Activated naive CD4-positive, alpha-beta T cell treated with anti-CD3 and anti-CD28 coated beads, Interleukin-2, amount 50 U/mL, for 24 hours (primary cell): ENCODE data around the gene KIF5B.
"Not testable (repeated sequence)": the region's sequence is repeated elsewhere in the genome, so short reads cannot be mapped to it uniquely, and the experiment has no call there.

ENCODE experiments used
- H3K27ac Mint-ChIP-seq: one replicate; pipeline ENCODE4 v1.8.0; 2021; ENCODE audit warnings: mild to moderate bottlenecking, mixed read lengths
- H3K27me3 Mint-ChIP-seq: one replicate; pipeline ENCODE4 v1.8.0; 2021; ENCODE audit warnings: mixed read lengths
- H3K36me3 Mint-ChIP-seq: one replicate; pipeline ENCODE4 v1.8.0; 2021; ENCODE audit warnings: mixed read lengths
- H3K4me1 Mint-ChIP-seq: one replicate; pipeline ENCODE4 v1.8.0; 2021; ENCODE audit warnings: mixed read lengths
- H3K4me3 Mint-ChIP-seq: one replicate; pipeline ENCODE4 v1.8.0; 2021; ENCODE audit warnings: mild to moderate bottlenecking, mixed read lengths
- H3K9me3 Mint-ChIP-seq: one replicate; pipeline ENCODE4 v1.8.0; 2021; ENCODE audit warnings: mixed read lengths

Gene KIF5B

DNA sequence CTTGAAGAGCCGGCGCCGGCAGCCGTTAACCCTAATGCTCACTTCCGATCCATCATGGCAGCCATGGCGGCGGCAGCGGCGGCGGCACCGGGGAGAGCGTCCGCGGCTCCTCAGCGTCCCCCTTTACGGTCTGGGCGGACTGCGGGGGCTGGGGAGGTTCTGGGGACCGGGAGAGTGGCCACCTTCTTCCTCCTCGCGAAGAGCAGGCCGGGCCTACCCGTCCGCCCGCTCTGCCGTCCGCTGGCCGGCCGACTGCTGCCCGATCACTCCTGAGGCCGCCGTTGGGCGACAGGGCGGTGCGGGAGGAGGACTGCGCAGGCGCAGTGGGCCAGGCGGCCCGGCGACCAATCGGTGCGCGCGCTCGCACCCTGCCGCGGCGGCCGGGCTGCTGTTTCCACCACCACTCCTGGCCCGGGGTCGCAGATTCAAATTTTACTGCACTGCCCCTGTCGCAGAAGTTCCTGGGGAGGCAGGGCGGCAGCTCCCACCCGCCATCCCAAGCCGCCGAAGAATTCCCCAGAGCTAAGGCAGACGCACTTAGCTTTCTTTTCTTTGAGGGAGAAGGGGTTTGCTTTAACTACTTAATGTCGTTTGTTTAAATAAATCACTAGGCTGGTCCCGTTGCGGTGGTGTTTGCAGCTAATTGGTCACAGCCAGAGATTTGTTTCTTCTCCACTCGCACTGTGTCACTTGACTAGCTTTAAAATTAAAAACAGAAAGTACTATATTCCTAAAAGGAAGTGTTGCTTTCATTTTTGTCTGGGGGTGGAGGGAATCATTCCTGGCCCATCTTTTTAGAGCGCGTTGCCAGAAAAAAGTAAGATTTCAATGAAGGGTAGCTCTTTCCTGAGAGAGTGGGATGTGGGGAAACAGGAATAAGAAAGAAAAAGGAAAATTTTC lies at the start of gene KIF5B:
TSS of gene KIF5B (minus strand) at position 290 of the 900 bp plus-strand sequence. CDS start 452 bp downstream, outside the sequence.
- H3K4me3 Mint-ChIP-seq, result peak within 1 kb of the TSS; percentile 98
- no peaks in the 10 kb centered on the region for H3K36me3 Mint-ChIP-seq
- H3K27me3 Mint-ChIP-seq, result no peaks in the 10 kb centered on the region
- H3K9me3 Mint-ChIP-seq, result no peaks in the 10 kb centered on the region
- H3K27ac Mint-ChIP-seq, result peak within 1 kb of the TSS; percentile 96
- peaks cover 37% of the 10 kb centered on the region for H3K4me1 Mint-ChIP-seq

DNA sequence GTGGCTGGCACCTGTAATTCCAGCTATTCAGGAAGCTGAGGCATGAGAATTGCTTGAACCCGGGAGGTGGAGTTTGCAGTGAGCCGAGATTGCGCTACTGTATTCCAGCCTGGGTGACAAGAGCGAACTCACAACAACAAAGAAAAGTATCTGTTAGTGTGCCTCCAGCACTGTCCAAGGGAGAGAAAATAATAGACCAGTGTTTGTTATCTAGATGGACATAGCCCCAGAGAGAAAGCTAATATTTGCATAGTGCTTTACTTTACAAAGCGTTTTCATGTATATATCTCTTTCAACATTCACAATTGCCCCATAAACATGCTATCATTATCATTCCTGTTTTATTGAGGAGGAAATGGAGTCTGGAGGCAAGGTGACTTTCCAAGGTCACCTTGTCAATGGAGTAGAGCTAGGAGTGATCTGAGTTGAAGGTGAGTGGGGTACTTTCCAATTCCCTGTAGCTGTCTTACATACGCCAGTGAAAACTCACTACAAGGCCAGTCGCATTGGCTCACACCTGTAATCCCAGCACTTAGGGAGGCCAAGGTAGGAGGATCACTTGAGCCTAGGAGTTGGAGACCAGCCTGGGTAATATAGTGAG lies 49.7 kb upstream of the KIF5B start:
- Mint-ChIP-seq H3K27ac (no peak overlapping the region), H3K4me1 (no peaks in the 10 kb centered on the region), H3K4me3 (no peak overlapping the region), H3K27me3 (no peaks in the 10 kb centered on the region), H3K36me3 (no peaks in the 10 kb centered on the region), H3K9me3 (no peaks in the 10 kb centered on the region)

DNA sequence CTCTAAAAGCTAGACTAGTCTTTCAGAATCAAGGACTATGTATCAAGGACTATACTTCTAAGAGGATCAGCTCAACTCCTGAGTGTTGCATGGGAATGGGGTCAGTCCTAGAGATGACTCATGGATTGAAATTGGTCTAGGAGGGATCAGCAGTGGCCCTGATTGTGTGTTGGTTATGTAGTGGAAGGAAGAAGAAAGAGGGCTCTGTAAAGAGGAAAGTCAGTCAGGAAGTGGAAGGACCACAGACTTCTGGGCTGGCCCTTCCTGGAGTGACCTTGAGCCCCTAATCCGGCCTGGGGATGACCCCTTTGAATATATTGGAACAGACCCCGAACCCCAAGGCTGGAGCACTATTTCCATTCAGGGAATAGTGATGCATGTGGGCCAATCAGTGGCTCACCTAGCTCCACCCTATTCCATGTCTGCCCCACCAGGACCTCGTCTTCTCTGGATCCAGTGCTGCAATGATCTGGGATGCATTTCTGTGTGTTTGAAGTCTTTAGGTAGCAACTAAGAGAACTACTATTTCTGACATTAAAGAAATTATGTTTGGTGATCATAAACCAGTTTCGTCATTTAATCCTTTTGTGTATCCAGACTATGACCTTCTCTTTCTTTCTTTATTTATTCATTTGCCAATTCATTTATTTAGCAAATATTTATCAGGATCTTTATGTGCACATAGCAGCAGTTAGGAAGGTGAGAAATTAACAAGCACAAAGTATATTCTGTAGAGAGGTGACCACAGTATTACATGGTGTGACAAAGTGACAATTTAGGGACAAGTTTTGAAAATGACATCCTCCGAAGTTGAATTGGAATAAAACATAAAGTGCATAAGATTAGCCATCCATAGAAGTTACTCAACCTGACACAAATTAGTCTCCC lies 48.6 kb upstream of the KIF5B start:
- Mint-ChIP-seq H3K4me3 (no peak overlapping the region), H3K36me3 (no peaks in the 10 kb centered on the region), H3K27me3 (no peaks in the 10 kb centered on the region)

DNA sequence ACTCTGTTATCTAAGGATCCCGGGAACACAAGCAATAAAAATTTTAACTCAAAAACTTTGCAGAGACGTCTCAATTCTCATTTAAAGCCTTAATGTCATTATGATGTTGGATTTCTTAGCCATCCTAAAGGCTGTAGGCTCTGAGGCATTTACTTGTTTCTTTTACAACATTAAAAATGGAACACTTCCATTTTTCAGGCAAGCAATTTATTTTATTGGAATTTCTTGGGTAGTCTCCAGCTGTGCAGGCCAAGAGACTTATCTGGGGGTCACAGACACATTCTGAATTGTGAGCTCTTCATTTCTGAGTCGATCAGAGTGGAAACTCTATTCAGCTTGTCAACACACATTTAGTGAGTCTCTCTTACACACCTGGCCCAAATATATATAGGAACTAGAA lies 48.0 kb upstream of the KIF5B start:
- H3K9me3 Mint-ChIP-seq, result no peaks in the 10 kb centered on the region
- H3K4me1 Mint-ChIP-seq, result no peaks in the 10 kb centered on the region
- H3K27me3 Mint-ChIP-seq, result no peaks in the 10 kb centered on the region
- no peaks in the 10 kb centered on the region for H3K36me3 Mint-ChIP-seq
- H3K4me3 Mint-ChIP-seq, result no peak overlapping the region
- no peak overlapping the region for H3K27ac Mint-ChIP-seq

More for the DNA sequence above, 48.6 kb upstream of the KIF5B start:
- no peaks in the 10 kb centered on the region for H3K4me1 Mint-ChIP-seq
- no peaks in the 10 kb centered on the region for H3K9me3 Mint-ChIP-seq
- H3K27ac Mint-ChIP-seq, result no peak overlapping the region

DNA sequence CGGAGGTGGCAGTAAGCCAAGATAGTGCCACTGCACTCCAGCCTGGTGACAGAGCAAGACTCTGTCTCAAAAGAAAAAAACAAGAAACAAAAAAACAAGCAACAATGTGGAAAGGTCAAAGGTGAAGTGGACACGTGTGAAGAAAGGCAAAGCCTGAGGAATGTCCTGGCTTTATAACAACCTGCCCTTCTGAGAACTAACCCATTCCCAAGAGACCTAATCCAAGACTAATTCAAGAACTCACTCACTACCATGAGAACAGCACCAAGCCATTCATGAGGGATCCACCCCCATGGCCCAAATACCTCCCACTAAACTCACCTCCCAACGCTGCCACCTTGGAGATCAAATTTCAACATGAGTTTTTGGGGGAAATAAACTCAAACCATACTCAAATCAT lies 47.5 kb upstream of the KIF5B start:
- no peaks in the 10 kb centered on the region for H3K27me3 Mint-ChIP-seq
- no peaks in the 10 kb centered on the region for H3K9me3 Mint-ChIP-seq
- H3K4me1 Mint-ChIP-seq, result no peaks in the 10 kb centered on the region
- H3K4me3 Mint-ChIP-seq, result no peak overlapping the region
- H3K27ac Mint-ChIP-seq, result no peak overlapping the region
- no peaks in the 10 kb centered on the region for H3K36me3 Mint-ChIP-seq

DNA sequence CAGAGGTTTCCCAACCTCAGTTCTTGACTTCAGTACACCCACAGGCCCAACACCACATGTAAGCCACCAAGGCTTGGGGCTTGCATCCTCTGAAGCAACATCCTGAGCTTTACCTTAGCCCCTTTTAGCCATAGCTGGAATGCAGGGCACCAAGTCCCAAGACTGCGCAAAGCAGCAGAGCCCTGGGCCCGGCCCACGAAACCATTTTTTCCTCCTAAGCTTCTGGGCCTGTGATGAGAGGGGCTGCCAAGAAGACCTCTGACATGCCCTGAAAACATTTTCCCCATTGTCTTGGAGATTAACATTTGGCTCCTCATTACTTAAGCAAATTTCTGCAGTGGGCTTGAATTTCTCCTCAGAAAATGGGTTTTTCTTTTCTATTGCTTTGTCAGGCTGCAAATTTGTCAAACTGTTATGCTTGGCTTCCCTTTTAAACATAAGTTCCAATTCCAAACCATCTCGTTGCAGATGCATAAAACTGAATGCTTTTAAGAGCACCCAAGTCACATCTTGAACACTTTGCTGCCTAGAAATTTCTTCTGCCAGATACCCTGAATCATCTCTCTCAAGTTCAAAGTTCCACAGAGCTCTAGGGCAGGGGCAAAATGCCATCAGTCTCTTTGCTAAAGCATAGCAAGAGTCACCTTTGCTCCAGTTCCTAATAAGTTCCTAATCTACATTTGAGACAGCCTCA lies 42.5 kb upstream of the KIF5B start:
- H3K9me3 Mint-ChIP-seq, H3K4me1 Mint-ChIP-seq, H3K4me3 Mint-ChIP-seq, H3K27me3 Mint-ChIP-seq, H3K27ac Mint-ChIP-seq, H3K36me3 Mint-ChIP-seq: not testable (repeated sequence)

DNA sequence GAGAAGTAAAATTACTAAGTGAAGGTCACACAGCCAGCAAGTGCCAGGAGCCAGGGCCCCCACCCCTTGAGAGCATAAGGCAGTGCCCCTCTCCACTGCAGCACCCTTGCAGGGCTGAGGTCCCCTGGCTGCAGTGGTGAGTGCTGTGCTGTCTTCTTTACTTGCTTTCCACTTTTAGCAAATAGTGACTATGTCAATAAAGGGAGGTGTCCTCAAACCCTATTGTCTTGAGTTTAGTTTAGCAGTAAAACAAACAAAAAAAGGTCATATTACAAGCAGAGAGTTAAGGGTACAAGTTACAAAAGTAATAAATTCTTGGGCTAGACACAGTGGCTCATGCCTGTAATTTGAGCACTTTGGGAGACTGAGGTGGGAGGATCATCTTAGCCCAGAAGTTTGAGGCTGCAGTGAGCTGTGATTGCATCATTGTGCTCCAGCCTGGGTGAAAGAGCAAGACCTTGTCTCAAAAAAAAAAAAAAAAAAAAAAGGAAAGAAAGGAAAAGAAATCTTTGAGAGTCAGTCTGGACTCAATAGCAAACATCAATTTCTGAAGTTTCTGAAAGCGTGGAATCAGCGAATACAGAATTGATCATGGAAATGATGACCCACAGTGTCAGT lies 39.0 kb upstream of the KIF5B start:
- Mint-ChIP-seq H3K4me1 (no peaks in the 10 kb centered on the region), H3K27ac (no peak overlapping the region), H3K36me3 (peaks cover 6% of the 10 kb centered on the region), H3K9me3 (no peaks in the 10 kb centered on the region), H3K4me3 (no peak overlapping the region), H3K27me3 (peaks cover 3% of the 10 kb centered on the region)

DNA sequence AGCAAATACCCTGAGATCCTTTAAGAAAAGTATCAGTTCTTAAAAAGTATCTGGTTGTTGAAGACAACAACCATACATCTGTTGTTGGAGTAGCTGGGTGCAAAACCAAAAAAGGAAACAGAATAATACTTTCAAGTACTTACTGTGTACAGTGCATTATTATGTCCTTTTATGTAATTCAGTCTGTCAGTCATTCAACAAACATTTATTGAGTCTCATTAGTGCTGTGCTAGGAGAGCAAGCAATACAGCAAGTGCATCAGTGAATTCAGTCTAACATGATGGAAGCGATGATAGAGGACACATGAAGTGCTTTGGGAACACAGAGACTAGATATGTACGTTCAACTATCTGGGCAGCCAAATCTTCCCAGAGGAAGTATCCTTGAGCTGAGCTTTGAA lies 37.4 kb upstream of the KIF5B start:
- no peak overlapping the region for H3K27ac Mint-ChIP-seq
- H3K4me1 Mint-ChIP-seq, result no peaks in the 10 kb centered on the region
- peaks cover 6% of the 10 kb centered on the region for H3K36me3 Mint-ChIP-seq
- H3K9me3 Mint-ChIP-seq, result no peaks in the 10 kb centered on the region
- no peak overlapping the region for H3K4me3 Mint-ChIP-seq
- H3K27me3 Mint-ChIP-seq, result peaks cover 3% of the 10 kb centered on the region

DNA sequence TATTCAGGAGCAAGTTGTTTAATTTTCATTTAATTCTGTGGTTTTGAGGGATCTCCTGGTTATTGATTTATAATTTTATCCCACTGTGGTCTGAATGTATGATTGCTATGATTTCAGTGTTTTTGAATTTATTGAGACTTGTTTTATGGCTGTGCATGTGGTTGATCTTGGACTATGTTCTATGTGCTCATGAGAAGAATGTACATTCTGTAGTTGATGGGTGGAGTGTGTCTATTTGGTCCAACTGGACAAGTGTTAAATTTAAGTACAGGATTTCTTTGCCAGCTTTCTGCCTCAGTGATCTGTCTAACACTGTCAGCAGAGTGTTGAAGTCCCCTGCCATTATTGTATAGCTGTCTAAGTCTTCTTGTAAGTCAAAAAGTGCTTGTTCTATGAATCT lies 34.8 kb upstream of the KIF5B start:
- peaks cover 3% of the 10 kb centered on the region for H3K36me3 Mint-ChIP-seq
- H3K9me3 Mint-ChIP-seq, result no peaks in the 10 kb centered on the region
- H3K4me3 Mint-ChIP-seq, result no peak overlapping the region
- H3K27ac Mint-ChIP-seq, result no peak overlapping the region
- no peaks in the 10 kb centered on the region for H3K4me1 Mint-ChIP-seq
- H3K27me3 Mint-ChIP-seq, result peaks cover 3% of the 10 kb centered on the region

DNA sequence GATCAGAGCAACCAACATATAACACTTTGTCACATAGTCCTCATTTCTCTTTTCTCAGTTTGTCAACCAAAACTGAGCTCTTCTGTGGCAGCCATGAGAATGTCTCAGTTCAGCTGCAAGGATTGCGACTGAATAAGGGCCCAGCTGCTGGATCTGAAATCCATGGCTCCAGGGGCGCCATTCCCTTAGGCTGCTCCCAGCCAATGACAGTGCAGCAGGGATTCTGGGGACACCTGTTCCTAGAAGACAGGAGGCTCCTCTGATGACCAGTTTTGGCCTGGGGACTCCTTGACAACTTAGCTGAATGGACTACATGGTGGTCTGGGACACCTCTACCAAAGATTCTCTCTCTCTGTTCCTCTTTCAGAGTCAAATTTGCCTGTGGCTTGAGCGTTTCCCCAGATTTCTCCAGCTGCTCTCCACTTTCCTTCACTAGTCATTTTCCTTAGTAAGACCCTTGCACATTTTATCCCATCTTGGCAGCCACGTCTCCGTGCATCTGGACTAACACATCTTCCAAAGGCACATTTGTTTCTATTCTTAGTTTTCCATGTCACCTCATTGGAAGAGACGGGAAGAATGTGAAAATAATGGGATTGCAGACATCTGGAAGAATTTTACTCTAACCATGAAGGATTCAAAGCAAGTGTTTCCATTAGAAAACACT lies 28.1 kb upstream of the KIF5B start:
- Mint-ChIP-seq H3K4me3 (no peak overlapping the region), H3K36me3 (no peaks in the 10 kb centered on the region)

DNA sequence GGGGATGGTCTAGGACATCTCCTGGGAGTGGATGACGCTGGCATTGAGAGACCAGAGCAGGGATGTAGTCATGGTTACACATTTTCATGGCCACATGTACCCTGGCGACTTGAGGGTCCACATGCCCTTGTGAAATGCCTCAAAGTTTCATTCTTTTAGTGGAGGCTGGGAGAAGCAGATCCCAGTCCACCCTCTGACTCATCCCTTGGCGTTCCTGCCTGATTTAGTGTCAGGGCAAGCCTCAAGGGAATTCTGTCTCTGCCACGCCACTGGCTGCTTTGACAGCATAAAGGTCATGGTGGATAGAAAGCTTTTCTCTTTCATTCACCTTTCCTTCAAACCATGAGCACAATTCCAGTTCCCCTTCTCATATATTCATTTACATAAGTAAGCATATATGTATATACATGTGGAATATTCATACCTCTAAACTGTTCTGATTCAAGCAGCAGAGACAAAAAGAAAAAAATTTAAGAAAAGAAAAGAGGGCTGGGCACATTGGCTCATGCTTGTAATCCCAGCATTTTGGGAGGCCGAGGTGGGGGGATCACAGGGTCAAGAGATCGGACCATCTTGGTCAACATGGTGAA lies 21.8 kb upstream of the KIF5B start:
- Mint-ChIP-seq H3K4me3 (no peak overlapping the region), H3K4me1 (no peaks in the 10 kb centered on the region), H3K27ac (no peak overlapping the region), H3K27me3 (no peaks in the 10 kb centered on the region), H3K9me3 (no peaks in the 10 kb centered on the region), H3K36me3 (no peaks in the 10 kb centered on the region)

More for the DNA sequence above, 28.1 kb upstream of the KIF5B start:
- Mint-ChIP-seq H3K27ac (no peak overlapping the region), H3K27me3 (no peaks in the 10 kb centered on the region), H3K4me1 (no peaks in the 10 kb centered on the region), H3K9me3 (no peaks in the 10 kb centered on the region)

DNA sequence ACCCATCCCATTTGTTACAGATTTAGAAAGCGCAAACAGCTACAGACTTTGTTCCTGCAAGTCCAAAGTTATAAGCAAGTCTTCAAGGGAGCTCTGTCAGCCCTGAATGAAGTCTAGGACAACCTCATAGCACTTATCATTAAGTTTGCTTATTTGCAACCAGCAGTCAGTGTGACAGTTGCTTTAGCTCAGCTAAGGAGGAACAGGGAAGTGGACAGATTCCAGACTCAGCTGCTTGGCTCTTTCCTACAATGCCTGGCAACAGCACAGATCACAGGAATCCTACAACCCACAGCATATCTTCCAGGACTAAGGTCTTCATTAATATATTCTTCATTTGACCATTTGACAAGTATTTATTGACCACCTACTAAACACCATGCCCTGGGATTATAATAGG lies 17.4 kb upstream of the KIF5B start:
- peaks cover 1% of the 10 kb centered on the region for H3K36me3 Mint-ChIP-seq
- H3K9me3 Mint-ChIP-seq, result no peaks in the 10 kb centered on the region
- H3K27me3 Mint-ChIP-seq, result no peaks in the 10 kb centered on the region
- H3K4me3 Mint-ChIP-seq, result no peak overlapping the region
- H3K4me1 Mint-ChIP-seq, result no peaks in the 10 kb centered on the region
- no peak overlapping the region for H3K27ac Mint-ChIP-seq

DNA sequence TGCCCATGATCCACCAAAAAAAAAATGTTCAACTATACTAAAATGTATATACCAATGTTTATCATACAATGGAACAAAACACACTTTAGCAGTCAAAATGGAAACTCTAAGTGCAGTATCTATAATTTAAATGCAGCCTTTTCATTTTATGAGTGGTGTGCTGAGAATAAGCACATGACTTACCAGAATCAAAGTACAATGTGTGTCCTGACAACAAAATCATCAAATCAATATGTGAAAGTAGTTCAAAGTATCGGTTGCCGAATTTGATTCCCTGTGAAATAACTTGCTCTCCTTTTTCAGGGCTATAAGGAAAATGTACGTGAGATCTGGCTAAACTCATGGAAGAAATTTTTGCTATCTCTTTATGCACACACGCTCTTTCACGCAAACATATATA lies 16.9 kb upstream of the KIF5B start:
- Mint-ChIP-seq H3K4me1 (no peaks in the 10 kb centered on the region), H3K27me3 (no peaks in the 10 kb centered on the region), H3K27ac (no peak overlapping the region), H3K9me3 (no peaks in the 10 kb centered on the region), H3K36me3 (peaks cover 1% of the 10 kb centered on the region), H3K4me3 (no peak overlapping the region)
